ENCODE measurements around the gene UQCR10.

The UQCR10 gene

GRCh38 chr22:29767171-29768051 is at the start of gene UQCR10:
UQCR10 (plus strand) TSS chr22:29767369; CDS start chr22:29767399, 30 bp downstream.
- DNase-seq, result peak; percentile 90

- DNase-seq, result peak; percentile 67
Observed at GRCh38 chr22:29717789-29718188, 49.4 kb upstream of the UQCR10 start.

GRCh38 chr22:29718949-29719898 is 47.9 kb upstream of the UQCR10 start:
- no peak for DNase-seq

- DNase-seq, result no peak
Observed at GRCh38 chr22:29719899-29720645, 47.1 kb upstream of the UQCR10 start, which contains the start of gene CABP7. CABP7 (plus strand) TSS chr22:29720003; CDS start chr22:29720425, 422 bp downstream.

- DNase-seq, result no peak
Observed at GRCh38 chr22:29720811-29721323, 46.3 kb upstream of the UQCR10 start.

GRCh38 chr22:29722151-29722550 is 45.0 kb upstream of the UQCR10 start:
- DNase-seq, result no peak

GRCh38 chr22:29722587-29722986 is 44.6 kb upstream of the UQCR10 start:
- DNase-seq, result no peak

GRCh38 chr22:29723766-29724165 is 43.4 kb upstream of the UQCR10 start:
- DNase-seq, result no peak

- DNase-seq, result no peak
Observed at GRCh38 chr22:29724843-29725242, 42.3 kb upstream of the UQCR10 start.

- no peak for DNase-seq
Observed at GRCh38 chr22:29726106-29726505, 41.1 kb upstream of the UQCR10 start.

- DNase-seq, result no peak
Observed at GRCh38 chr22:29726512-29727130, 40.5 kb upstream of the UQCR10 start.

GRCh38 chr22:29727131-29727523 is 40.0 kb upstream of the UQCR10 start:
- DNase-seq, result no peak

- no peak for DNase-seq
Observed at GRCh38 chr22:29729161-29729560, 38.0 kb upstream of the UQCR10 start.

GRCh38 chr22:29731058-29731850 is 35.9 kb upstream of the UQCR10 start:
- DNase-seq, result no peak

- no peak for DNase-seq
Observed at GRCh38 chr22:29732883-29733282, 34.3 kb upstream of the UQCR10 start.

GRCh38 chr22:29733362-29734201 is 33.6 kb upstream of the UQCR10 start:
- peak; percentile 57 for DNase-seq

- no peak for DNase-seq
Observed at GRCh38 chr22:29734406-29734805, 32.8 kb upstream of the UQCR10 start.

GRCh38 chr22:29734838-29735237 is 32.3 kb upstream of the UQCR10 start:
- no peak for DNase-seq

- DNase-seq, result no peak
Observed at GRCh38 chr22:29735416-29735815, 31.8 kb upstream of the UQCR10 start.
